ENCODE measurements around the gene ASIC2.

ASIC2 gene

DNA sequence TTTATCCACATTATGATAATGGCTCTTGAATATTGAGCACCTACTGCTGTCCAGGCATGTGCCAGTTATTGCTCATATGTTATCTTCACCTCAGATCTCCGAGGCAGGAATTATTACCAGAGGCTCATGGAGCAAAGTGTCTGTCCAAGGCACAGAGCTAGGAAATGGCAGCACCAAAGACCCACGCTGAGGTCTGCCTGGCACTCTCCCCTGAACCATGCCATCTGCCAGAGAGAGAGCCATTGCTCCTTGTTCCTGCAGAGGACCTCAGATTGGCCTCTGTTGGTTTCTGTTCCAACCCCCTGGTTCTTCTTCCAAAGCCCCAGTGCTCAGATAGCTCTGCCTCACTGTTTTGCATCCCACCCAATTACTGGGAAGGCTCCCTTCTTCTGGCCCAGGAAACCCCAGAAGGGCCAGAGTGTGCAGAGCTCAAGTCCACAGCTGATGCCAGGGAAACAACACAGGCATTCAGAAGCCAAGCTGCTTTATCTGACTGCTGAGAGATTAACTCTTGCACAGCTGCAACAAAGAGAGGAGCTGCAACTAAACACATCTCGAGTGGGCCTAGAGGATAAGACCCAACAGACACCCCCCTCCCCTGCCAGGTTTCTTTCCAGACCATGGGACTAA, 5.9 kb downstream of the ASIC2 start:
- DNase-seq (ENCODE audit: low read depth), result no peak

GRCh38 chr17:33285413-33285812, 7.7 kb downstream of the ASIC2 start:
- DNase-seq (ENCODE audit: low read depth), result no peak

GRCh38 chr17:33284022-33284421, 9.1 kb downstream of the ASIC2 start:
- peak; percentile 76 for DNase-seq (ENCODE audit: low read depth)

DNA sequence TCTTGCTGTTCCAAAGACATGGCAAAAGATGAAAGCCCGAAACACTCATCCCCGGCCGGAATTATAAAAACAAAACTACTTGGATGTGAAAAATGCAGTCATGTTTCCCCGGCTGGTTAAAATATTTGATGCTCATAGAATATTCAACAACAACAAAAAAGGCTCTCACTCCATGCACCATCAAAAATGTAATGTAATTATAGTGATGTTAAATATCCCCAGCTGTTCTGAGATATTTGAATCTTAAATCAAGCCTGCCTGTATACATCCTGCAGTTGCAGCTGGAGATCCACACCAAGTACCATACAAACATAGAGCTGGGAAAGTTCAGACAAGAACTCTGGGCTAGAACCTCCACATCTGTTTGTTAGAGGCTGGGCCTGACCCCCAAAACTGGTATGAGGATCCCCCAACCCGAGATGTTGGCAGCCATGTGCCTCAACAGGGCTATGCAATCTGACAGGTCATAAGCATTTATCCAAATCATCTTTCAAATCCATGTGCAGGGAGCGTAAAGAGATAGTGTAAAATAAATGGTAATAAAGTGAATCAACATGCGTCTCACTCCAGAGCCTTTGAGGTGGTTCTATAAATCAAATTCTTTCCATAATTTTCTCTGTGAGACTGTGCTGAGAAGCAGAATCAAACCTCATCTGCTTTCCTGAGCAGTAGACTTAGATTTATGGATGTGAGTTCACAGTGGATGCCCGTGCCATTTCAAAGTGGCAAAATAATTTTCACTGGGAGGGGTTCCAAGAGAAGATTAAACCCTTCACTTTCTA, 12.7 kb downstream of the ASIC2 start:
- DNase-seq (ENCODE audit: low read depth), result no peak

- DNase-seq (ENCODE audit: low read depth), result no peak
These were observed 15.5 kb downstream of the ASIC2 start for GRCh38 chr17:33277436-33278100.

- DNase-seq (ENCODE audit: low read depth), result no peak
These were observed 19.2 kb downstream of the ASIC2 start for GRCh38 chr17:33273743-33274410.

GRCh38 chr17:33273271-33273670, 19.8 kb downstream of the ASIC2 start:
- DNase-seq (ENCODE audit: low read depth), result no peak

- DNase-seq (ENCODE audit: low read depth), result no peak
These were observed 20.7 kb downstream of the ASIC2 start for GRCh38 chr17:33272438-33272837.

GRCh38 chr17:33269337-33270060, 23.6 kb downstream of the ASIC2 start:
- DNase-seq (ENCODE audit: low read depth), result no peak

DNA sequence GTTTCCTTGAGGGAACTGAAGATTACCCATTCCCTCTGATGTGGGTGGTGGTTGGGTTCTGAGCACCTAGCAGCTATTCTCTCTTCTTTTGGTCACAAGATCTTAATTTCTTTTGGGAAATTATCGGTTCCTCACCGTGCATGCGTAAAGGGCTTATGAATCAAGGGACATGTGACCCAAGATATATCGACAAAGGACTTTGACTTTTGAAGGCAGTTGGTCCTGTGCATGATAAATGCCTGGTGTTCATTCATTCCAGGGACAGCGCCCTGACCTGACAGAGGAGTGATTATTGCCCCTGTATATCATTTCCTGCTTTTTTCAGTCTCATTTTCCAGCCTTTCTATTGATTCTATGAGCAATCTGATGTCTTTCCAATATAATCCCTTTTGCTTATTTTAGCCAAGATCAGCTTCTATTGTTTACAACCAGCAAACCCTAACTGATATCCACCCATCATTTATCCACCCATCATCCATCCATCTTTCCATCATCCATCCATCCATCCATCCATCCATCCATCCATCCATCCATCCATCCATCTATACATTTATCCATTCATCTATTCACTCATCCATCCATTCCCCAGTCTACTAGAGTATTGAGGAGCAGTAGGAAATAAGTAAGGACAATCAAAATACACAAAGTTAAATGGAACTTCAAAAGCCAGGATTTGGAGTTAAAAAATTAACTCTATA, 25.1 kb downstream of the ASIC2 start:
- no peak for DNase-seq (ENCODE audit: low read depth)

GRCh38 chr17:33267271-33267790, 25.8 kb downstream of the ASIC2 start:
- peak; percentile 24 for DNase-seq (ENCODE audit: low read depth)

- no peak for DNase-seq (ENCODE audit: low read depth)
These were observed 26.5 kb downstream of the ASIC2 start for GRCh38 chr17:33266611-33267010.

- DNase-seq (ENCODE audit: low read depth), result no peak
These were observed 27.0 kb downstream of the ASIC2 start for GRCh38 chr17:33266116-33266515.

DNA sequence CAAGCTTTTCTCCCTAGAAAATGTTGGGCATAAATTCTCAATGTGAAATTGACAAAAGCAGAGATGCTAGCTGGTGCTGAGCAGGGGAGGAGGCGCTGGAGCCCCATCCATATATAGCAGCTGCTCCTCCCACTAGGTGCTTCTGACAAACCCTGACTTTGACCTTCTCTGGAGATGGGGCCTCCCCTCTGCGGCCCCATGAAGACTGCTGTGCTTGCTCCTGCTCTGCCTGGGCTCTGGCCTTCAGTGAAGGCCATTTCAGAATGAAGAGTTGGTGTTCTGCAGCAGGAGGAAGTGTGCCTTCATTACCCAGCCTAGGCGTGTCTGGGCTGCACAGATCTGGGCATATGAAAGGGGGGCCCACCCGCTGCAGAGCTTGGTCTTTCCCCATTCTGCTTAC, 29.7 kb downstream of the ASIC2 start:
- DNase-seq (ENCODE audit: low read depth), result no peak

- no peak for DNase-seq (ENCODE audit: low read depth)
These were observed 30.6 kb downstream of the ASIC2 start for GRCh38 chr17:33262266-33263123.

GRCh38 chr17:33261820-33262219, 31.3 kb downstream of the ASIC2 start:
- no peak for DNase-seq (ENCODE audit: low read depth)

- no peak for DNase-seq (ENCODE audit: low read depth)
These were observed 32.5 kb downstream of the ASIC2 start for GRCh38 chr17:33260638-33261037.

DNA sequence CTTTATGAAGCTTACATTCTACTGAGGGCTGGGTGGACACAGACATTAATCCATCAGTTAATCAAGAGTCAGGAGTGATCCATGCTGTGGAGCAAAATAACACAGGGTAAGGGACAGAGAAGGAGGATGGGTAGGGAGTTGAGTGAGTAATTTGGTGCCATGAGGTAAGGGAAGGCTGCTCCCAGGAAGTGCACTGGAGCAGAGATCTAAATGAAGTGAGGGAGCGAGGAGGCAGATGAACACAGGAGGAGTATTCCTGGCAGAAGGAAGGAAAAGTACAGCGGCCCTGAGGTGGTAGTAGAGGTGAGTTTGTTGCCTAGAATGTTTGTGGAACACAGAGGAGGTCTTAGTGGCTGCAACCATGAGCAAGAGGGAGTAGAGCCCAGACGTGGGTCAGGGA, 34.8 kb downstream of the ASIC2 start:
- DNase-seq (ENCODE audit: low read depth), result no peak

GRCh38 chr17:33245183-33245582, 47.9 kb downstream of the ASIC2 start:
- DNase-seq (ENCODE audit: low read depth), result no peak

GRCh38 chr17:33243732-33244131, 49.4 kb downstream of the ASIC2 start:
- no peak for DNase-seq (ENCODE audit: low read depth)

All from fibroblast of the conjunctiva (primary cell).